Activated B cell treated with CpG ODN at 0.5 μM for 24 hours (primary cell): ENCODE data around the gene NEDD8. TPM values are rescaled to one million over a fixed set of nuclear protein-coding genes. Genes with fewer than 3 reads are reported as not detected.

Experiments
- ATAC-seq: fragments of 200-7000 bp; cut with Tn5 transposase; one replicate; pipeline ENCODE4 v1.10.0; 2021; ENCODE audit warnings: low read depth, mild to moderate bottlenecking, moderate library complexity
- CTCF ChIA-PET: fragments of 350-600 bp; sonication (Branson Sonifier 250); formaldehyde crosslinking; loops from one replicate; lab custom pipeline; 2021; ENCODE audit warnings: antibody characterized with exemption; lab: Charles Lee
- POLR2A ChIA-PET: fragments of 350-600 bp; sonication (Branson Sonifier 250); formaldehyde crosslinking; loops from one replicate; lab custom pipeline; 2021; ENCODE audit warnings: antibody characterized with exemption; lab: Charles Lee
- DNase-seq: peaks from one replicate; pipeline ENCODE4 v3.0.0; 2022
- H3K27ac Mint-ChIP-seq: one replicate; pipeline ENCODE4 v1.8.0; 2020; ENCODE audit warnings: mixed read lengths
- H3K27me3 Mint-ChIP-seq: one replicate; pipeline ENCODE4 v1.8.0; 2021; ENCODE audit warnings: mixed read lengths
- H3K36me3 Mint-ChIP-seq: one replicate; pipeline ENCODE4 v1.8.0; 2021; ENCODE audit warnings: low read depth, mixed read lengths
- H3K4me1 Mint-ChIP-seq: one replicate; pipeline ENCODE4 v1.8.0; 2021; ENCODE audit warnings: mixed read lengths
- H3K4me3 Mint-ChIP-seq: one replicate; pipeline ENCODE4 v1.8.0; 2020; ENCODE audit warnings: mild to moderate bottlenecking, mixed read lengths
- H3K9me3 Mint-ChIP-seq: one replicate; pipeline ENCODE4 v1.8.0; 2020; ENCODE audit warnings: mixed read lengths
- intact Hi-C: fragments of 100-400 bp; cut with micrococcal nuclease; formaldehyde crosslinking; loops from one replicate; pipeline ENCODE4 v1.15.1; 2024
- total RNA-seq: library from RNA; stranded (reverse); gene quantifications from 2 replicates; pipeline ENCODE4 v1.2.3, GENCODE V29; 2022
- TF ChIP-seq, protein P1 (sequence below): fragments of 200-600 bp; IDR thresholded peaks from one replicate; pipeline ENCODE4 v1.8.0; 2022; ENCODE audit warnings: antibody characterized with exemption, mild to moderate bottlenecking

NEDD8 gene
- total RNA-seq = 129 and 149 TPM in 2 replicates

DNA sequence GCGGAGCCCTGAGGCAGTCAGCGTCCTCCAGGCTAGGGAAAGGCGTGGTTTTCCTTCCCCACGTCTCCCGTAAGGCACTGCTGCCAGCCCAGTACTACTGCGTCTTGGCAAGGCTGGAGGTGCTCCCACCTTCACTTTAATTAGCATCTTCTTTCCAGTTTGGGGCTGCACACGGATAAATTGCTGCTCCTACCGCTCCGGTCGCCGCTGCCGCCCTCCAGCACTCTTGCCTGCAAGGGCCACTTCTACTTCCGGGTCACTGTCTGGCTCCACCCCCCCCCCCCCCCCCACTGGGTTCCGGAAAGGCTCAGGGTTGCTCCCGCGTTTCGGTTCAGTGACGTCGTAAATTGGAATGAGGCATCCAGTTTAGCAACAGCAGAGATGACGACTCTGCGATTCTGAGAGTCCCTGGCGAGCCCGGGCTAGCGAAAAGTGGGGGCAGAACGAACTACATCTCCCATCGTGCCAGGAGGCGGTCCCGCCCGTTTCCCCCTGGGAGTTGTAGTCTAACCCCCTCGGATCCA, at the start of gene NEDD8:
Gene NEDD8, minus strand, starts transcription at position 247 of the 524 bp plus-strand sequence. Its CDS starts 100 bp downstream, at position 147.
- DNase-seq = no peak
- Mint-ChIP-seq H3K27me3 (no peaks in the 10 kb centered on the region), H3K4me1 (peaks cover 43% of the 10 kb centered on the region), H3K9me3 (no peaks in the 10 kb centered on the region), H3K27ac (peak within 1 kb of the TSS; percentile 94), H3K36me3 (peaks cover 47% of the 10 kb centered on the region), H3K4me3 (peak within 1 kb of the TSS; percentile 99)
- TF ChIP-seq, protein P1, sequence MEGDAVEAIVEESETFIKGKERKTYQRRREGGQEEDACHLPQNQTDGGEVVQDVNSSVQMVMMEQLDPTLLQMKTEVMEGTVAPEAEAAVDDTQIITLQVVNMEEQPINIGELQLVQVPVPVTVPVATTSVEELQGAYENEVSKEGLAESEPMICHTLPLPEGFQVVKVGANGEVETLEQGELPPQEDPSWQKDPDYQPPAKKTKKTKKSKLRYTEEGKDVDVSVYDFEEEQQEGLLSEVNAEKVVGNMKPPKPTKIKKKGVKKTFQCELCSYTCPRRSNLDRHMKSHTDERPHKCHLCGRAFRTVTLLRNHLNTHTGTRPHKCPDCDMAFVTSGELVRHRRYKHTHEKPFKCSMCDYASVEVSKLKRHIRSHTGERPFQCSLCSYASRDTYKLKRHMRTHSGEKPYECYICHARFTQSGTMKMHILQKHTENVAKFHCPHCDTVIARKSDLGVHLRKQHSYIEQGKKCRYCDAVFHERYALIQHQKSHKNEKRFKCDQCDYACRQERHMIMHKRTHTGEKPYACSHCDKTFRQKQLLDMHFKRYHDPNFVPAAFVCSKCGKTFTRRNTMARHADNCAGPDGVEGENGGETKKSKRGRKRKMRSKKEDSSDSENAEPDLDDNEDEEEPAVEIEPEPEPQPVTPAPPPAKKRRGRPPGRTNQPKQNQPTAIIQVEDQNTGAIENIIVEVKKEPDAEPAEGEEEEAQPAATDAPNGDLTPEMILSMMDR = no peak
- ATAC-seq = peak; percentile 88
- POLR2A ChIA-PET = interaction anchor here (0.6 to 4.4 kb wide), 10 partner anchors 10 to 85 kb away, joined by 3 to 48 read pairs (median 6); partner anchors contain the start of genes CHMP4A, IRF9, MDP1 and PSME2
- intact Hi-C loops = loop anchor here (1.0 to 5.0 kb wide), 9 partner anchors 10 to 199 kb away; partner anchors contain the start of genes DCAF11, DHRS1, IPO4 and MDP1
- CTCF ChIA-PET = no interaction called here

DNA sequence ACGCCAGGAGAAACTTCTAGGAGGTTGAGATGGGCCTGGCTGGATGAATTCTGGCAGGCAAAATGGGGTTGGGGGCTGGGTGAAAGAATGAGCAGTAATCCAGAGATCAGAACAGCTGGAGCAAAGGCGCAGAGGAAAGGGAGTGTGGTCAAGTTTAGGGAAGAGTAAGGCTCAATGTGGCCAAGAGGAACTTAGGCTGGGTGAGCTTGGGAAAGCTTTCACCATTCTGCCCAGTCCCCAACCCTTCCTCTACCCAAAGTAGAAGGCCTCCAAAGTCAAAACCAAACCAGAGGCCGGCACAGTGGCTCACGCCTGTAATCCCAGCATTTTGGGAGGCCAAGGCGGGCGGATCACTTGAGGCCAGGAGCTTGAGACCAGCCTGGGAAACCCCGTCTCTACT, 49.5 kb upstream of the NEDD8 start:
- DNase-seq (no peak), ATAC-seq (no peak)
- no peaks in the 10 kb centered on the region for H3K36me3 Mint-ChIP-seq
- TF ChIP-seq, protein P1 = no peak
- H3K4me3 Mint-ChIP-seq = peak overlapping the region; percentile 28
- H3K27ac Mint-ChIP-seq = peak overlapping the region; percentile 78
- no peaks in the 10 kb centered on the region for H3K27me3 Mint-ChIP-seq
- ChIA-PET CTCF (interaction anchor here (1.4 to 5.4 kb wide), 4 partner anchors 10 to 52 kb away, joined by 3 to 31 read pairs (median 5); partner anchors contain the start of genes CIDEB, LTB4R, LTB4R2 and RABGGTA), POLR2A (interaction anchor here (0.7 to 5.0 kb wide), 6 partner anchors 9 to 149 kb away, joined by 3 to 80 read pairs (median 30); partner anchors contain the start of genes KHNYN, MDP1, RABGGTA and TINF2)
- intact Hi-C loops = no loop called here
- H3K4me1 Mint-ChIP-seq = peaks cover 60% of the 10 kb centered on the region
- H3K9me3 Mint-ChIP-seq = no peaks in the 10 kb centered on the region

DNA sequence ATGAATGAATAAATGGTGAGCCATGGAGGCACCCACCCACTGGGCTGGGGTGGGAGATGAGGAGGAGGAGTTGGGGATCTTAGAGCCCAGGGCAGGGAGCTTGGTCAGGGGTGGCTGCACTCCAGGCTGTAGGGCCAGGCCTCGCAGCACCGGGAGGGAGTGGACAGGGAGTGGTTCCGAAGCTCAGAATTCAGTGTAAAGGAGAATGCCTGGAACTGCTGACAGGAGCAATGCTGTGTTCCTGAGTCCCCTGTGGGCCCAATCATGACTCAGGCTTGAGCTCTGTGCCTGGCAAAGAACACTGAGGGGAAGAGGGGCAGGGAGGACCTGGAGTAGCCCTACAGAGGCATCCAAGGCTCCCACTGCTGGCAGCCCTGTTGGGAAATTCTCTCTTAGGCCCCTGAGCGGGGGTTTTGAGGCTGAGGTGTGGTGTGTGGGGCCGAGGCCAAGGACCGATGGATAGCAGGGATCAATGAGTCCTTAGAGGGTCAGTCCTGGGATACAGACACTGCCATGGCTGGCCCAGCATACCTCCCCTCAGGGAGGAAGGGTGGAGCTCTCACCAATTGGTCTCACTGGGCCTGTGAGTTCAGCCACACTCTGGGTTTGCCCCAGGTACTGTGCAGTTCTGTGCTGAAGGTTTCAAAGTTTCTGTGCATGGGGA, 48.8 kb upstream of the NEDD8 start:
- Mint-ChIP-seq H3K9me3 (no peaks in the 10 kb centered on the region), H3K27me3 (no peaks in the 10 kb centered on the region), H3K27ac (peak overlapping the region; percentile 90), H3K4me1 (peaks cover 63% of the 10 kb centered on the region), H3K36me3 (no peaks in the 10 kb centered on the region), H3K4me3 (no peak overlapping the region)
- ChIA-PET POLR2A (interaction anchor here (1.0 to 5.0 kb wide), 9 partner anchors 10 to 150 kb away, joined by 3 to 80 read pairs (median 8); partner anchors contain the start of genes DHRS1, KHNYN, MDP1 and NOP9), CTCF (interaction anchor here (0.8 to 6.3 kb wide), 10 partner anchors 9 to 71 kb away, joined by 3 to 64 read pairs (median 8); partner anchors contain the start of genes CIDEB, DHRS1, LTB4R and LTB4R2)
- TF ChIP-seq, protein P1 = no peak
- ATAC-seq (no peak), DNase-seq (no peak)
- intact Hi-C loops = no loop called here

DNA sequence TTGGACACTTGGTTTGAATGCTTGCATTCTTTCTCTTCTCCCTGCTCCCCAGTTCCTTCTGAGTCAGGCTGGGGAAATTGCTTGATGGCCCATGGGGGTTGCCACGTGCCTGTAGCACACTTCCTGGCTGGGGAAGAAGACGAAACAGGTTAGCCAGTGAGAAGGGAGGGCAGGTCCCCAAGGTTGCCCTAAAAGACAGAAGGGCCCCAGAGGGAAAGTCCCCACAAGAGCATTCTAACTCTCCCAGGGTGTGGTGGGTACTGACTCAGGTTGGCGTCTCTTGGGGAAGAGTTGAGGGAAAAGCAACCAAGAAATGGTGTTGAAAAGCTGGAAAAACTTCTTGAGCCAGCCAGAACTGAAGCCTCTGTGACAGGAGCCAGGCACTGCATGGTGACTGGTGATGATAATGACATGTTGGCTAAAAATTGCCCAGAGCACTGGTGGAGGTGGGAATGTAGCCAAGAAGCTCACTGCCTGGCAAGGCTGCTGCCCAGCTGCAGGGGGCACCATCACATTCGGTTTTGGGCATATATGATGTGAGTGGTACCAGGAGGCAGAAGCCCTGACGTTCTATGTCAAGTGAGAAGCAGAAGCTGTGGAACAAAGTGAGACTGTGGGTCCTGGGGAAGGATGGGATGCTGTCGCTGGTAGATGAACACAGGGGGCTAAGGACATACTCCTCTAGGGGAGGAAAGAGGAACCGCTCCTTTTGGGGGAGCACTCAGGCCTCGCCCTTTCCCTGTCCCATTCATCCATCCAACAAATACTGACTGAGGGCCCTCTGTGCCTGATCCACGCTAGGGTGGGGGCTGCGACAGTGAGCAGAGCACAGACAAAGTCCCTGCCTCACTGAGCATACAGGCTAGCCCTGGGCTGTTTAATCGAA, 47.4 kb upstream of the NEDD8 start:
- CTCF ChIA-PET = interaction anchor here (1.1 to 6.3 kb wide), 10 partner anchors 9 to 152 kb away, joined by 3 to 64 read pairs (median 11); partner anchors contain the start of genes CIDEB, DHRS1, LTB4R and LTB4R2
- intact Hi-C loops = loop anchor here (1.0 to 2.0 kb wide), 5 partner anchors 8 to 37 kb away; partner anchors contain the start of genes RABGGTA and TINF2

More for the DNA sequence above, 47.4 kb upstream of the NEDD8 start:
- H3K27ac Mint-ChIP-seq = peak overlapping the region; percentile 90
- ATAC-seq (peak; percentile 89), DNase-seq (peak; percentile 54)
- peak overlapping the region; percentile 63 for H3K4me3 Mint-ChIP-seq
- H3K27me3 Mint-ChIP-seq = no peaks in the 10 kb centered on the region
- POLR2A ChIA-PET = interaction anchor here (0.6 to 5.0 kb wide), 18 partner anchors 9 to 166 kb away, joined by 3 to 80 read pairs (median 6); partner anchors contain the start of genes CHMP4A, DCAF11, DHRS1 and IPO4
- H3K36me3 Mint-ChIP-seq = no peaks in the 10 kb centered on the region
- H3K4me1 Mint-ChIP-seq = peaks cover 73% of the 10 kb centered on the region
- TF ChIP-seq, protein P1 = no peak
- H3K9me3 Mint-ChIP-seq = no peaks in the 10 kb centered on the region
